Trophoblast cell (in vitro differentiated cells and primary cell): ENCODE data around the gene TOM1L2.

Experiments used
- DNase-seq, 2 donors: peaks; one replicate each; pipeline ENCODE4 v3.0.0-alpha.2; 2016
- H2AFZ ChIP-seq: 2 replicates; pipeline ENCODE4 v1.6.1; 2013; ENCODE audit warnings: low read length, moderate library complexity, mild to moderate bottlenecking; ENCODE audit not compliant: insufficient read depth, poor library complexity
- H2AK5ac ChIP-seq: 2 replicates; pipeline ENCODE4 v1.6.1; 2013; ENCODE audit warnings: mild to moderate bottlenecking, low read length
- H2BK120ac ChIP-seq: 2 replicates; pipeline ENCODE4 v1.6.1; 2013; ENCODE audit warnings: low read length, mild to moderate bottlenecking, moderate library complexity; ENCODE audit not compliant: insufficient read depth, poor library complexity
- H2BK12ac ChIP-seq: 2 replicates; pipeline ENCODE4 v1.6.1; 2013; ENCODE audit warnings: mild to moderate bottlenecking, low read length, moderate library complexity
- H2BK5ac ChIP-seq: 2 replicates; pipeline ENCODE4 v1.6.1; 2013; ENCODE audit warnings: low read length, low read depth, moderate library complexity, mild to moderate bottlenecking; ENCODE audit not compliant: poor library complexity
- H3K14ac ChIP-seq: 2 replicates; pipeline ENCODE4 v1.6.1; 2013; ENCODE audit warnings: mild to moderate bottlenecking, low read length
- H3K18ac ChIP-seq: 2 replicates; pipeline ENCODE4 v1.6.1; 2013; ENCODE audit warnings: mild to moderate bottlenecking, low read length
- H3K23ac ChIP-seq: 2 replicates; pipeline ENCODE4 v1.6.1; 2013; ENCODE audit warnings: low read length
- H3K27ac ChIP-seq: 2 replicates; pipeline ENCODE4 v1.5.1; 2013; ENCODE audit warnings: low read depth, mild to moderate bottlenecking, inconsistent platforms, low read length, moderate library complexity
- H3K27me3 ChIP-seq: 2 replicates; pipeline ENCODE4 v1.6.1; 2013; ENCODE audit warnings: inconsistent platforms, mild to moderate bottlenecking, low read length, moderate library complexity; ENCODE audit not compliant: insufficient read depth
- H3K36me3 ChIP-seq, 2 experiments: 1 replicate in 1 of 2; 2 replicates in 1 of 2; pipeline ENCODE4 v1.6.1; 2013; ENCODE audit warnings: low read length in 2 of 2, mild to moderate bottlenecking in 2 of 2, moderate library complexity in 1 of 2; ENCODE audit not compliant: insufficient read depth in 2 of 2, control insufficient read depth in 1 of 2
- H3K4ac ChIP-seq: 2 replicates; pipeline ENCODE4 v1.6.1; 2013; ENCODE audit warnings: low read depth, mild to moderate bottlenecking, low read length, moderate library complexity
- H3K4me1 ChIP-seq, 2 experiments: 1 replicate in 1 of 2; 2 replicates in 1 of 2; pipeline ENCODE4 v1.6.1; 2013; ENCODE audit warnings: low read length in 2 of 2, mild to moderate bottlenecking in 2 of 2, moderate library complexity in 1 of 2; ENCODE audit not compliant: insufficient read depth in 2 of 2, control insufficient read depth in 1 of 2
- H3K4me2 ChIP-seq: 2 replicates; pipeline ENCODE4 v1.6.1; 2013; ENCODE audit warnings: inconsistent platforms, mild to moderate bottlenecking, low read length, moderate library complexity
- H3K4me3 ChIP-seq: 2 replicates; pipeline ENCODE4 v1.5.1; 2013; ENCODE audit warnings: mild to moderate bottlenecking, low read depth, low read length, inconsistent platforms
- H3K79me1 ChIP-seq: one replicate; pipeline ENCODE4 v1.6.1; 2013; ENCODE audit warnings: low read length
- H3K79me2 ChIP-seq: 2 replicates; pipeline ENCODE4 v1.6.1; 2013; ENCODE audit warnings: low read length, mild to moderate bottlenecking; ENCODE audit not compliant: control insufficient read depth, insufficient read depth, poor library complexity
- H3K9ac ChIP-seq: 2 replicates; pipeline ENCODE4 v1.6.1; 2013; ENCODE audit warnings: mild to moderate bottlenecking, low read length
- H3K9me3 ChIP-seq: 2 replicates; pipeline ENCODE4 v1.6.1; 2013; ENCODE audit warnings: low read depth, mild to moderate bottlenecking, control low read depth, inconsistent platforms, low read length; ENCODE audit not compliant: insufficient read depth
- H4K12ac ChIP-seq: 2 replicates; pipeline ENCODE4 v1.6.1; 2013; ENCODE audit warnings: low read depth, mild to moderate bottlenecking, low read length, moderate library complexity
- H4K8ac ChIP-seq: 2 replicates; pipeline ENCODE4 v1.6.1; 2013; ENCODE audit warnings: low read depth, mild to moderate bottlenecking, low read length, moderate library complexity
- H4K91ac ChIP-seq: one replicate; pipeline ENCODE4 v1.6.1; 2013; ENCODE audit warnings: low read depth, mild to moderate bottlenecking, low read length, moderate library complexity
- WGBS: extraction: QIAGEN DNeasy Blood & Tissue Kit; methylation state at CpG from one replicate; pipeline ENCODE4 v1.1.7; 2013; ENCODE audit warnings: missing lambda C conversion rate; ENCODE audit not compliant: insufficient read length, insufficient coverage; ENCODE audit errors: extremely low coverage; 5-methylcytosine and 5-hydroxymethylcytosine counted together

The TOM1L2 gene

GRCh38 chr17:17836818-17837379 is 135.3 kb downstream of the TOM1L2 start, which contains the start of gene SREBF1:
TSS of gene SREBF1 (minus strand) at chr17:17836986. CDS start at chr17:17836817, 169 bp downstream.
- Histone ChIP-seq H3K4me1 (peaks cover 52 to 58% of the 10 kb centered on the region in 2 experiments), H2AK5ac (peak within 1 kb of the TSS; percentile 100), H3K36me3 (peaks cover 4 to 5% of the 10 kb centered on the region in 2 experiments), H3K4ac (peak within 1 kb of the TSS; percentile 69), H4K91ac (peak within 1 kb of the TSS; percentile 98), H3K79me2 (peaks cover 33% of the 10 kb centered on the region), H3K4me3 (peak within 1 kb of the TSS; percentile 98), H3K27ac (peak within 1 kb of the TSS; percentile 94), H3K9ac (peak within 1 kb of the TSS; percentile 97), H3K14ac (peak within 1 kb of the TSS; percentile 99), H2BK5ac (peak within 1 kb of the TSS; percentile 91), H2BK120ac (peak within 1 kb of the TSS; percentile 92), H3K23ac (no peak within 1 kb of the TSS), H4K8ac (peak within 1 kb of the TSS; percentile 87), H4K12ac (peak within 1 kb of the TSS; percentile 90), H3K9me3 (no peaks in the 10 kb centered on the region), H3K4me2 (peak within 1 kb of the TSS; percentile 76), H3K27me3 (no peaks in the 10 kb centered on the region), H2BK12ac (peak within 1 kb of the TSS; percentile 76), H3K79me1 (peaks cover 52% of the 10 kb centered on the region), H3K18ac (peak within 1 kb of the TSS; percentile 95), H2AFZ (peak within 1 kb of the TSS; percentile 53)
- WGBS, result no CpG with 5 or more reads among the region's 52 CpGs
- peak; percentile 11 to 48 for DNase-seq

GRCh38 chr17:17836250-17836817 is 135.9 kb downstream of the TOM1L2 start:
- Histone ChIP-seq H2BK12ac (peak overlapping the region; percentile 76), H4K8ac (peak overlapping the region; percentile 87), H3K23ac (no peak overlapping the region), H2BK120ac (peak overlapping the region; percentile 92), H3K79me1 (peaks cover 50% of the 10 kb centered on the region), H3K27me3 (no peaks in the 10 kb centered on the region), H3K36me3 (peaks cover 5 to 8% of the 10 kb centered on the region in 2 experiments), H3K4me2 (peak overlapping the region; percentile 76), H3K14ac (peak overlapping the region; percentile 99), H4K12ac (peak overlapping the region; percentile 90), H3K4ac (peak overlapping the region; percentile 69), H4K91ac (peak overlapping the region; percentile 98), H2BK5ac (peak overlapping the region; percentile 91), H2AFZ (peak overlapping the region; percentile 53), H3K9me3 (no peaks in the 10 kb centered on the region), H3K18ac (peak overlapping the region; percentile 95), H3K4me3 (peak overlapping the region; percentile 98), H3K4me1 (peaks cover 51 to 57% of the 10 kb centered on the region in 2 experiments), H3K9ac (peak overlapping the region; percentile 97), H3K79me2 (peaks cover 33% of the 10 kb centered on the region), H2AK5ac (peak overlapping the region; percentile 100), H3K27ac (peak overlapping the region; percentile 94)
- DNase-seq, result peak; percentile 97 to 100
- no CpG with 5 or more reads among the region's 69 CpGs for WGBS

GRCh38 chr17:17835415-17836249 is 136.6 kb downstream of the TOM1L2 start:
- Histone ChIP-seq H3K18ac (peak overlapping the region; percentile 42), H2BK5ac (peak overlapping the region; percentile 10), H2BK120ac (peak overlapping the region; percentile 28), H4K8ac (peak overlapping the region; percentile 25), H3K79me1 (peaks cover 43% of the 10 kb centered on the region), H3K14ac (peak overlapping the region; percentile 37), H3K4me2 (peak overlapping the region; percentile 76), H3K23ac (no peak overlapping the region), H2BK12ac (peak overlapping the region; percentile 1), H4K12ac (no peak overlapping the region), H3K4me3 (peak overlapping the region; percentile 13), H3K27me3 (no peaks in the 10 kb centered on the region), H3K27ac (peak overlapping the region; percentile 7), H3K9me3 (no peaks in the 10 kb centered on the region), H2AFZ (peak overlapping the region; percentile 4), H4K91ac (peak overlapping the region; percentile 57), H2AK5ac (peak overlapping the region; percentile 16), H3K79me2 (peaks cover 35% of the 10 kb centered on the region), H3K4ac (peak overlapping the region; percentile 35), H3K4me1 (peaks cover 51 to 57% of the 10 kb centered on the region in 2 experiments), H3K9ac (no peak overlapping the region), H3K36me3 (peaks cover 5 to 8% of the 10 kb centered on the region in 2 experiments)
- WGBS, result no CpG with 5 or more reads among the region's 25 CpGs
- DNase-seq, result peak; percentile 28 to 43

- no peak overlapping the region for H2BK120ac ChIP-seq
- no CpG with 5 or more reads among the region's 4 CpGs for WGBS
- H3K79me1 ChIP-seq, result peaks cover 38% of the 10 kb centered on the region
- H3K9me3 ChIP-seq, result no peaks in the 10 kb centered on the region
- H4K8ac ChIP-seq, result no peak overlapping the region
- peak overlapping the region; percentile 37 for H3K14ac ChIP-seq
- DNase-seq, result no peak
- H3K18ac ChIP-seq, result peak overlapping the region; percentile 25
- H3K23ac ChIP-seq, result no peak overlapping the region
- no peak overlapping the region for H3K4me3 ChIP-seq
- peak overlapping the region; percentile 5 for H2BK5ac ChIP-seq
- no peak overlapping the region for H4K12ac ChIP-seq
- no peak overlapping the region for H3K27ac ChIP-seq
- peak overlapping the region; percentile 22 for H4K91ac ChIP-seq
- peak overlapping the region; percentile 76 for H3K4me2 ChIP-seq
- no peaks in the 10 kb centered on the region for H3K27me3 ChIP-seq
- peak overlapping the region; percentile 16 for H2AK5ac ChIP-seq
- peaks cover 5 to 8% of the 10 kb centered on the region in 2 experiments for H3K36me3 ChIP-seq
- peaks cover 48 to 54% of the 10 kb centered on the region in 2 experiments for H3K4me1 ChIP-seq
- no peak overlapping the region for H2BK12ac ChIP-seq
- peak overlapping the region; percentile 35 for H3K4ac ChIP-seq
- H3K79me2 ChIP-seq, result peaks cover 35% of the 10 kb centered on the region
- no peak overlapping the region for H3K9ac ChIP-seq
- H2AFZ ChIP-seq, result no peak overlapping the region
Observed at GRCh38 chr17:17834974-17835373, 137.2 kb downstream of the TOM1L2 start.
